SKM-1 treated with dmso at 0.1 percent for 144 hours (cell line): ENCODE data around the gene URM1.
"Not testable (repeated sequence)": the region's sequence is repeated elsewhere in the genome, so short reads cannot be mapped to it uniquely, and the experiment has no call there.

Source experiments
- DNase-seq: peaks from one replicate; lab custom pipeline; 2025; ENCODE audit not compliant: unreplicated experiment; lab: John Stamatoyannopoulos, UW

The URM1 gene

GRCh38 chr9:128370752-128371629 is at the start of gene URM1:
Gene URM1 (plus strand): TSS chr9:128371374. CDS start chr9:128371381, 7 bp downstream.
- DNase-seq: peak; percentile 90

GRCh38 chr9:128321879-128322403 is 49.2 kb upstream of the URM1 start:
- no peak for DNase-seq

- DNase-seq: peak; percentile 89
These were observed 48.6 kb upstream of the URM1 start, which contains the start of the genes COQ4 and TRUB2 for GRCh38 chr9:128322404-128323211. Gene COQ4 (plus strand): TSS chr9:128322839. CDS start chr9:128322859, 20 bp downstream. Gene TRUB2 (minus strand): TSS chr9:128322447. CDS start chr9:128322408, 39 bp downstream.

GRCh38 chr9:128323212-128323730 is 47.9 kb upstream of the URM1 start:
- no peak for DNase-seq

- DNase-seq: no peak
These were observed 47.4 kb upstream of the URM1 start for GRCh38 chr9:128323791-128324190.

GRCh38 chr9:128324401-128324800 is 46.8 kb upstream of the URM1 start:
- DNase-seq: no peak

GRCh38 chr9:128325629-128326028 is 45.5 kb upstream of the URM1 start:
- DNase-seq: no peak

GRCh38 chr9:128333451-128333869 is 37.7 kb upstream of the URM1 start:
- DNase-seq: no peak

- no peak for DNase-seq
These were observed 36.0 kb upstream of the URM1 start for GRCh38 chr9:128335161-128335560.

- DNase-seq: no peak
These were observed 35.3 kb upstream of the URM1 start for GRCh38 chr9:128335914-128336313.

GRCh38 chr9:128337936-128338335 is 33.2 kb upstream of the URM1 start:
- no peak for DNase-seq

- not testable (repeated sequence) for DNase-seq
These were observed 32.1 kb upstream of the URM1 start for GRCh38 chr9:128338852-128339614.

GRCh38 chr9:128339761-128340690 is 31.1 kb upstream of the URM1 start, which contains the start of gene SLC27A4:
Gene SLC27A4 (plus strand): TSS chr9:128340527. CDS start chr9:128343133, 2,606 bp downstream.
- DNase-seq: peak; percentile 69

- no peak for DNase-seq
These were observed 30.3 kb upstream of the URM1 start for GRCh38 chr9:128340691-128341434.

- peak; percentile 60 for DNase-seq
These were observed 29.7 kb upstream of the URM1 start for GRCh38 chr9:128341435-128341849.

GRCh38 chr9:128342971-128343680 is 28.0 kb upstream of the URM1 start:
- DNase-seq: no peak

- no peak for DNase-seq
These were observed 27.3 kb upstream of the URM1 start for GRCh38 chr9:128343855-128344254.
